Measurements from ENCODE around the gene ARHGAP32. TPM values are rescaled to one million over a fixed set of nuclear protein-coding genes. Genes with fewer than 3 reads are reported as not detected.
A peak's percentile ranks its signal among the peaks of the same experiment; 100 is the strongest.

ARHGAP32 gene
- total and polyA plus RNA-seq, 4 experiments from 2014 or later: 0.18 to 9.6 (median 3.9) TPM

DNA sequence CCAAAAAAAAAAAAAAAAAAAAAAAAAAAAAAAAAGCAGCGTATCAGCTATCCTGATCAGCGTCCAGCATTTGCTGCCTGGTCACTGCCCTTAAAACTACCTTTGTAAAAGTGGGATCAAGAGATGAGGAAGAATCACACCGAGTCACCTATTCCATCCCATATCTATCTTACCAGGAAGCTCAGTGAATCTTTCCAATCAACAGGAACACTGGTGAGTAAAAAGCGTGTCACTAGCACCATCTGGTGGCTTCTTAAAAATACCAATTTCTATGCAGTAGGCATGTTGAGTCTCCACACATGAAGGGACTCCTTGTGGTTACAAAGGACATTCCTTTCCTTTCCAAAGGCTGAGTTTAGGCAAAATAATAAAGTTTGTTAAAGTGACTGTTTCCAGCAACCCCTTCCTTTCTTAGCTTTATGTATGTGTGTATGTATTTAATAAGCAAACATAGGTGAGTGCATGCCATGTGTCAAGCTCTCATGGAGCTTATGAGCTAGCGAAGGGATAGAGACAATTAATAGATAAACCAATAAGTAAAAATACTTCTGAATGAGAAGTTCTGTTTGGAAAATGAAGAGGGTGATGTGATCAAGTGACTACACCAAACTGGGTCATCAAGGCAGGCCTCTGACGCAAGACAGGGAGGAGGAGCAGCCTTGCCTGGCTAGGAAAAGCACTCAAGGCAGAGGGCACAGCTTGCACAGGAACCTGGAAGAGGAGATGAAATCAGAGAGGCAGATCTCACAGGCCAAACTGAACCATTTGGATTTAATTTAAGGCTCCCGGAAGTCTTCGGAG is 235.5 kb downstream of the ARHGAP32 start:
- Histone ChIP-seq H3K36me3 (ENCODE audit: insufficient read depth, low read length) (no peaks in the 10 kb centered on the region), H3K27me3 (ENCODE audit: insufficient read depth, low read length) (no peaks in the 10 kb centered on the region), H3K4me1 (ENCODE audit: insufficient read depth, low read length) (no peaks in the 10 kb centered on the region), H3K27ac (ENCODE audit: low read depth, low read length) (no peak overlapping the region), H3K4me3 (ENCODE audit: low read length in 2 of 2) (no peak overlapping the region), H3K9me3 (ENCODE audit: control insufficient read depth in 1 of 2, low read length in 2 of 2) (no peaks in the 10 kb centered on the region)
- H3K36me3 Mint-ChIP-seq: no peaks in the 10 kb centered on the region
- ChIA-PET POLR2A (ENCODE audit: partially characterized antibody) (interaction anchor here (0.9 kb wide), 1 partner anchor 71 kb away, joined by 3 read pairs; no protein-coding TSS in a partner anchor), CTCF (ENCODE audit: partially characterized antibody) (interaction anchor here (0.6 to 7.6 kb wide), 20 partner anchors 9 to 800 kb away, joined by 3 to 134 read pairs (median 4); partner anchors contain the start of genes KCNJ5 and TP53AIP1)
- H3K4me1 Mint-ChIP-seq: peaks cover 0 to 2% (median under 1%) of the 10 kb centered on the region in 4 donors
- intact Hi-C loops (cut with micrococcal nuclease): loop anchor here (1.0 to 5.0 kb wide), 5 partner anchors 72 to 1114 kb away; no protein-coding TSS in a partner anchor
- H3K4me3 Mint-ChIP-seq: no peak overlapping the region
- H3K9me3 Mint-ChIP-seq: no peaks in the 10 kb centered on the region
- DNase-seq: peak in 4 of 5 donors; percentile 34 to 41 (median 38)
- peaks cover 6 to 14% of the 10 kb centered on the region in 2 donors for H3K27me3 Mint-ChIP-seq
- H3K27ac Mint-ChIP-seq: no peak overlapping the region

DNA sequence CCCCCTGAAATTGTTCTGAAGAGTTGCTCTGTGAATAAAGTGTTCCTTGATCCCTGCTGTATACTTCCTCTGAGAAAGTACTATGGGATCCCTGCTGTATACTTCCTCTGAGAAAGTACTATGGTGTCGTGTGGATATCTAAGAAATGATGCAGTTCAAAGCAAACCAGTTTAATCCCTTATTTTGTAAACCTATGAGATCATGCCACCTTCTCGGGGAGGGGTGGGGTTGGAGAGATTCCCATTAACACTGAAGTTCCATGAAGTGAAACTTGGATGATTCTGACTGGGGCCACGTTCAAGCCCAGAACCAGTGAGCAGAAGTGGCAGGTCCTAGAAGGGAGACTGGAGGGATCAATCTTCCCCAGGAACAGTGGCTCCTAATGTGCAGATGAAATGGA is 236.5 kb downstream of the ARHGAP32 start:
- no peak overlapping the region for H3K27ac Mint-ChIP-seq
- CTCF ChIA-PET (ENCODE audit: partially characterized antibody): interaction anchor here (0.7 to 7.6 kb wide), 14 partner anchors 8 to 799 kb away, joined by 3 to 134 read pairs (median 9); partner anchors contain the start of gene KCNJ5
- peaks cover 0 to 2% (median under 1%) of the 10 kb centered on the region in 4 donors for H3K4me1 Mint-ChIP-seq
- POLR2A ChIA-PET (ENCODE audit: partially characterized antibody): no interaction called here
- no peak overlapping the region for H3K4me3 ChIP-seq (ENCODE audit: low read length in 2 of 2)
- no peaks in the 10 kb centered on the region for H3K36me3 ChIP-seq (ENCODE audit: insufficient read depth, low read length)
- DNase-seq: no peak
- no peak overlapping the region for H3K27ac ChIP-seq (ENCODE audit: low read depth, low read length)
- no peaks in the 10 kb centered on the region for H3K27me3 ChIP-seq (ENCODE audit: insufficient read depth, low read length)
- no peaks in the 10 kb centered on the region for H3K4me1 ChIP-seq (ENCODE audit: insufficient read depth, low read length)
- H3K9me3 Mint-ChIP-seq: no peaks in the 10 kb centered on the region
- H3K36me3 Mint-ChIP-seq: no peaks in the 10 kb centered on the region
- H3K4me3 Mint-ChIP-seq: no peak overlapping the region
- intact Hi-C loops (cut with micrococcal nuclease): loop anchor here (1.0 to 5.0 kb wide), 5 partner anchors 71 to 1113 kb away; no protein-coding TSS in a partner anchor
- peaks cover 6 to 14% of the 10 kb centered on the region in 2 donors for H3K27me3 Mint-ChIP-seq
- no peaks in the 10 kb centered on the region for H3K9me3 ChIP-seq (ENCODE audit: control insufficient read depth in 1 of 2, low read length in 2 of 2)

DNA sequence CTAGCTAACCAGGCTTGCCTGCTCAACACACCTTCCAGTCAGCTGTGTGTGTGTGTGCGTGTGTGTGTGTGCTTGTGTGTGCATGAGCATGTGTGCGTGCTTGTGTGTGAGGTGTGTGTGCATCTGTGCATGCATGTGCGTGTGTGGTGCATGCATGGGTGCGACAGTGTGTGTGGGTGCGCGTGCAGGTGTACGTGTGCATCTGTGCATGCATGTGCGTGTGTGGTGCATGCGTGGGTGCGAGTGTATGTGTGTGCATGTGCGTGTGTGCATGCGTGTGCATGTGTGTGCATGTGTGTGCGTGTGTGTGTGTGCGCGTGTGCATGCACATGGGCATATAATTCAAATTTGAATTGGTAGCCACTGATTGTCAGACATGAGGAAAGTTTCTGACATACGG is 239.0 kb downstream of the ARHGAP32 start:
- POLR2A ChIA-PET (ENCODE audit: partially characterized antibody): no interaction called here
- intact Hi-C loops (cut with micrococcal nuclease): no loop called here
- peaks cover 0 to 2% (median under 1%) of the 10 kb centered on the region in 4 donors for H3K4me1 Mint-ChIP-seq
- DNase-seq: no peak
- H3K9me3 Mint-ChIP-seq: no peaks in the 10 kb centered on the region
- Histone ChIP-seq H3K4me1 (ENCODE audit: insufficient read depth, low read length) (no peaks in the 10 kb centered on the region), H3K4me3 (ENCODE audit: low read length in 2 of 2) (no peak overlapping the region), H3K27ac (ENCODE audit: low read depth, low read length) (no peak overlapping the region), H3K27me3 (ENCODE audit: insufficient read depth, low read length) (no peaks in the 10 kb centered on the region), H3K36me3 (ENCODE audit: insufficient read depth, low read length) (no peaks in the 10 kb centered on the region), H3K9me3 (ENCODE audit: control insufficient read depth in 1 of 2, low read length in 2 of 2) (no peaks in the 10 kb centered on the region)
- H3K36me3 Mint-ChIP-seq: no peaks in the 10 kb centered on the region
- CTCF ChIA-PET (ENCODE audit: partially characterized antibody): interaction anchor here (7.6 kb wide), 1 partner anchor 67 kb away, joined by 134 read pairs; no protein-coding TSS in a partner anchor
- H3K27ac Mint-ChIP-seq: no peak overlapping the region
- peaks cover 8 to 15% of the 10 kb centered on the region in 2 donors for H3K27me3 Mint-ChIP-seq
- H3K4me3 Mint-ChIP-seq: no peak overlapping the region

DNA sequence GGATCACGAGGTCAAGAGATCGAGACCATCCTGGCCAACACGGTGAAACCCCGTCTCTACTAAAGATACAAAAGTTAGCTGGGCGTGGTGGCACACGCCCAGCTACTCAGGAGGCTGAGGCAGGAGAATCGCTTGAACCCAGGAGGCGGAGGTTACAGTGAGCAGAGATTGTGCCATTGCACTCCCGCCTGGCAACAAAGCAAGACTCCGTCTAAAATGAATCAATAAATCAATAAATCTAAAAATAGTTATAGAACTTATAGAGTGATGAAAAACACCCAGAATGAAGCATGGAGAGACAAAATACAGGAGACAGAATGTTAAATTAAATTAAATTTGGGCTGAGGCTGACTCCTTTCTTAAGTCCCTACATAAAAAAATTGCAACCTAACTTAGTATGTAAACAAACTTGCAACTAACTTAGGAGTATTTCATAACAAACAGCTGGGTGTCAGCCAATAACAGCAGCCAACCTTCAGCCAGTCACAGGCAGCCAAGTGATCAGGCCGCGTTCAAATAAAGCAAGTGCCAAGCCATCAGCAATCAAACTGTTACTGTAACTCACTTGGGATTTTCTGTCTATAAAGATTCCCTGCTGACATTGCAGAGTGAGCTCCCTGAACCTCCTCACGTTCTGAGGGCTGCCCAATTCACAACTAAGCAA is 242.2 kb downstream of the ARHGAP32 start:
- CTCF ChIA-PET (ENCODE audit: partially characterized antibody): interaction anchor here (1.0 to 5.7 kb wide), 4 partner anchors 8 to 65 kb away, joined by 3 to 32 read pairs (median 16); no protein-coding TSS in a partner anchor
- no peak overlapping the region for H3K27ac Mint-ChIP-seq
- no peaks in the 10 kb centered on the region for H3K9me3 ChIP-seq (ENCODE audit: control insufficient read depth in 1 of 2, low read length in 2 of 2)
- no peak overlapping the region for H3K27ac ChIP-seq (ENCODE audit: low read depth, low read length)
- H3K36me3 ChIP-seq (ENCODE audit: insufficient read depth, low read length): no peaks in the 10 kb centered on the region
- H3K4me1 Mint-ChIP-seq: no peaks in the 10 kb centered on the region
- no peaks in the 10 kb centered on the region for H3K9me3 Mint-ChIP-seq
- H3K4me3 Mint-ChIP-seq: no peak overlapping the region
- H3K36me3 Mint-ChIP-seq: no peaks in the 10 kb centered on the region
- no peaks in the 10 kb centered on the region for H3K4me1 ChIP-seq (ENCODE audit: insufficient read depth, low read length)
- POLR2A ChIA-PET (ENCODE audit: partially characterized antibody): no interaction called here
- H3K27me3 ChIP-seq (ENCODE audit: insufficient read depth, low read length): no peaks in the 10 kb centered on the region
- intact Hi-C loops (cut with micrococcal nuclease): no loop called here
- H3K27me3 Mint-ChIP-seq: peaks cover 12 to 18% of the 10 kb centered on the region in 2 donors
- no peak overlapping the region for H3K4me3 ChIP-seq (ENCODE audit: low read length in 2 of 2)
- no peak for DNase-seq

DNA sequence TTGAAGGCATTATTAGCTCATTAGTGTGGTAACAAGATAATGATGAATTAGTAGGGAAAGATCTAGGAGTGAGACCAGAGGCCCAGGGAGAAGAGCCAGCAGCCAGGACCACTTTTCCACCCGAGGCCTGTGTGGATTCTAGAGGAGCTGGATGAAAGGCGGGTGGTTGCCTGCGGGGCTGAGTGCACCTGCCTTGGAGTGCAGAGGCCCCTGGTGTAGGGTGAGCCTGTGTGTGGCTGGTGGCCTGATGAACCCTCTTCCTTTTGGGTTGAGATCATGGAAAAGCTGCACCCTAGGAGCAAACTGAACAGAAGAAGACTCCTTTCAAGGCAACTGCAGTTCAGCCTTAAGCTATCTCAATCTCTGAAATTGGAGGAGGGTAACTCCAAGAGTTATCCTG is 243.5 kb downstream of the ARHGAP32 start:
- H3K4me3 Mint-ChIP-seq: no peak overlapping the region
- intact Hi-C loops (cut with micrococcal nuclease): no loop called here
- ChIA-PET CTCF (ENCODE audit: partially characterized antibody) (interaction anchor here (1.0 to 5.7 kb wide), 3 partner anchors 9 to 64 kb away, joined by 3 to 32 read pairs (median 29); no protein-coding TSS in a partner anchor), POLR2A (ENCODE audit: partially characterized antibody) (no interaction called here)
- no peaks in the 10 kb centered on the region for H3K4me1 Mint-ChIP-seq
- no peaks in the 10 kb centered on the region for H3K36me3 ChIP-seq (ENCODE audit: insufficient read depth, low read length)
- H3K9me3 ChIP-seq (ENCODE audit: control insufficient read depth in 1 of 2, low read length in 2 of 2): no peaks in the 10 kb centered on the region
- DNase-seq: no peak
- H3K27me3 Mint-ChIP-seq: peaks cover 12 to 13% of the 10 kb centered on the region in 2 donors
- H3K27ac Mint-ChIP-seq: no peak overlapping the region
- no peak overlapping the region for H3K27ac ChIP-seq (ENCODE audit: low read depth, low read length)
- H3K4me1 ChIP-seq (ENCODE audit: insufficient read depth, low read length): no peaks in the 10 kb centered on the region
- H3K9me3 Mint-ChIP-seq: no peaks in the 10 kb centered on the region
- H3K4me3 ChIP-seq (ENCODE audit: low read length in 2 of 2): no peak overlapping the region
- no peaks in the 10 kb centered on the region for H3K27me3 ChIP-seq (ENCODE audit: insufficient read depth, low read length)
- H3K36me3 Mint-ChIP-seq: no peaks in the 10 kb centered on the region

DNA sequence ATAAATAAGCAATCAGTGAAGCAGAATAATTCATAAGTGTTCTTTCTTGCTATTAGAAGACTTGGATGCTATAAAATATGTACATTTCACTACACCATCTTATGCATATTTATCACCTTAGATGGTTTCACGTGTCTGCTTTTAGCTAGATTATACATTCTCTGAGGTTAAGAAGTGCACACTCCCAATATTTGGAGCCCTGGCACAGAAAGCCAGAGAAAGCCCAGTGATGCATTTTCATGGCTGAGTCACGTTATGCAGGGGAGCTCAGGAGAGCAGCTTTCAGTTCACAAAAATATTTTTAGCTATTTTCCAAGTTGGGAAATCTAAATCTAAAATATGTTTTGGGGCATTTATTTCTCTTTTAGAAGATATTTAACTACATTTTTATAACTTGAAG is 244.4 kb downstream of the ARHGAP32 start:
- H3K36me3 ChIP-seq (ENCODE audit: insufficient read depth, low read length): no peaks in the 10 kb centered on the region
- no peaks in the 10 kb centered on the region for H3K9me3 Mint-ChIP-seq
- POLR2A ChIA-PET (ENCODE audit: partially characterized antibody): no interaction called here
- peak overlapping the region in 1 of 7 donors; percentile 39 for H3K27ac Mint-ChIP-seq
- no peaks in the 10 kb centered on the region for H3K36me3 Mint-ChIP-seq
- H3K27me3 ChIP-seq (ENCODE audit: insufficient read depth, low read length): no peaks in the 10 kb centered on the region
- H3K9me3 ChIP-seq (ENCODE audit: control insufficient read depth in 1 of 2, low read length in 2 of 2): no peaks in the 10 kb centered on the region
- no peaks in the 10 kb centered on the region for H3K4me1 ChIP-seq (ENCODE audit: insufficient read depth, low read length)
- DNase-seq: no peak
- no peak overlapping the region for H3K4me3 Mint-ChIP-seq
- intact Hi-C loops (cut with micrococcal nuclease): no loop called here
- peaks cover 12 to 16% of the 10 kb centered on the region in 2 donors for H3K27me3 Mint-ChIP-seq
- H3K4me1 Mint-ChIP-seq: no peaks in the 10 kb centered on the region
- CTCF ChIA-PET (ENCODE audit: partially characterized antibody): interaction anchor here (4.0 to 5.7 kb wide), 2 partner anchors 10 to 63 kb away, joined by 29 to 32 read pairs; no protein-coding TSS in a partner anchor
- H3K27ac ChIP-seq (ENCODE audit: low read depth, low read length): no peak overlapping the region
- no peak overlapping the region for H3K4me3 ChIP-seq (ENCODE audit: low read length in 2 of 2)

DNA sequence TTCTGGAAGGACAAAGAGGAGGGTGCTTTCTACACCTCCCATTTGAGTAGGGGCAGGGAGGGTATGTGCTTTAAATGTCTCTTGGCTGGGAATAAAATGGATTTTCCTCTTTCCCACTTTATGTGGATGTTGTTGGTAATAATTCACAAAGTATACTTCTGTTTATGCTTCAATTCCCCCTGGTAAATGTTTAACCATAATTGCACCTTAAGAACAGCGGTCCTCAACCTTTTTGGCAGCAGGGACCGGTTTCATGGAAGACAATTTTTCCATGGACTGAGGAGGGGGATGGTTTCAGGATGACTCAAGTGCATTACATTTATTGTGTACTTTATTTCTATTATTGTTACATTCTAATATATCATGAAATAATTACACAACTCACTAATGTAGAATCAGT is 245.5 kb downstream of the ARHGAP32 start:
- H3K4me1 Mint-ChIP-seq: no peaks in the 10 kb centered on the region
- H3K27ac ChIP-seq (ENCODE audit: low read depth, low read length): no peak overlapping the region
- ChIA-PET CTCF (ENCODE audit: partially characterized antibody) (interaction anchor here (4.0 kb wide), 1 partner anchor 11 kb away, joined by 29 read pairs; no protein-coding TSS in a partner anchor), POLR2A (ENCODE audit: partially characterized antibody) (no interaction called here)
- intact Hi-C loops (cut with micrococcal nuclease): no loop called here
- H3K27ac Mint-ChIP-seq: no peak overlapping the region
- H3K36me3 ChIP-seq (ENCODE audit: insufficient read depth, low read length): no peaks in the 10 kb centered on the region
- no peaks in the 10 kb centered on the region for H3K36me3 Mint-ChIP-seq
- no peak overlapping the region for H3K4me3 ChIP-seq (ENCODE audit: low read length in 2 of 2)
- H3K4me1 ChIP-seq (ENCODE audit: insufficient read depth, low read length): no peaks in the 10 kb centered on the region
- no peak overlapping the region for H3K4me3 Mint-ChIP-seq
- peaks cover 16 to 17% of the 10 kb centered on the region in 2 donors for H3K27me3 Mint-ChIP-seq
- no peaks in the 10 kb centered on the region for H3K27me3 ChIP-seq (ENCODE audit: insufficient read depth, low read length)
- no peak for DNase-seq
- H3K9me3 ChIP-seq (ENCODE audit: control insufficient read depth in 1 of 2, low read length in 2 of 2): no peaks in the 10 kb centered on the region
- no peaks in the 10 kb centered on the region for H3K9me3 Mint-ChIP-seq

Data from CD4-positive, alpha-beta memory T cell (primary cell).